Upper lobe of left lung (tissue), 4 donors: ENCODE measurements around the gene MAPRE3.

ENCODE experiments used
- EP300 ChIP-seq, 4 donors: sonication (generic); formaldehyde crosslinking; IDR thresholded peaks; one replicate each; pipeline ENCODE4 v1.5.1; 2017; ENCODE audit warnings: antibody characterized with exemption in 4 of 4, control low read depth in 2 of 4
- POLR2A ChIP-seq, 4 donors: fragments of 450-650 bp; IDR thresholded peaks; one replicate each; pipeline ENCODE4 v1.5.1; 2016 to 2017; ENCODE audit warnings: antibody characterized with exemption in 4 of 4, mild to moderate bottlenecking in 2 of 4
- POLR2AphosphoS5 ChIP-seq, 2 donors: sonication (generic); formaldehyde crosslinking; IDR thresholded peaks; one replicate each; pipeline ENCODE4 v1.5.1; 2017; ENCODE audit warnings: antibody characterized with exemption in 2 of 2
- TF ChIP-seq, protein P1 (sequence below), 6 experiments: fragments of 450-650 bp in 4 of 6; fragments of 200-600 bp in 2 of 6; sonication (generic) in 2 of 6; IDR thresholded peaks; one replicate each; pipeline ENCODE4 v1.5.1; 2016 to 2019; ENCODE audit warnings: antibody characterized with exemption in 6 of 6

- TF ChIP-seq, protein P1, sequence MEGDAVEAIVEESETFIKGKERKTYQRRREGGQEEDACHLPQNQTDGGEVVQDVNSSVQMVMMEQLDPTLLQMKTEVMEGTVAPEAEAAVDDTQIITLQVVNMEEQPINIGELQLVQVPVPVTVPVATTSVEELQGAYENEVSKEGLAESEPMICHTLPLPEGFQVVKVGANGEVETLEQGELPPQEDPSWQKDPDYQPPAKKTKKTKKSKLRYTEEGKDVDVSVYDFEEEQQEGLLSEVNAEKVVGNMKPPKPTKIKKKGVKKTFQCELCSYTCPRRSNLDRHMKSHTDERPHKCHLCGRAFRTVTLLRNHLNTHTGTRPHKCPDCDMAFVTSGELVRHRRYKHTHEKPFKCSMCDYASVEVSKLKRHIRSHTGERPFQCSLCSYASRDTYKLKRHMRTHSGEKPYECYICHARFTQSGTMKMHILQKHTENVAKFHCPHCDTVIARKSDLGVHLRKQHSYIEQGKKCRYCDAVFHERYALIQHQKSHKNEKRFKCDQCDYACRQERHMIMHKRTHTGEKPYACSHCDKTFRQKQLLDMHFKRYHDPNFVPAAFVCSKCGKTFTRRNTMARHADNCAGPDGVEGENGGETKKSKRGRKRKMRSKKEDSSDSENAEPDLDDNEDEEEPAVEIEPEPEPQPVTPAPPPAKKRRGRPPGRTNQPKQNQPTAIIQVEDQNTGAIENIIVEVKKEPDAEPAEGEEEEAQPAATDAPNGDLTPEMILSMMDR (IDR thresholded peaks at IDR 0.05) = no peak
- no peak for TF ChIP-seq EP300 (IDR thresholded peaks at IDR 0.05)
- TF ChIP-seq POLR2A (IDR thresholded peaks at IDR 0.05) = no peak
- TF ChIP-seq POLR2AphosphoS5 (IDR thresholded peaks at IDR 0.05) = no peak
Measured at GRCh38 chr2:26925100-26925791, 45.2 kb upstream of the MAPRE3 start.
